Raji (cell line): ENCODE measurements around the gene GABPA.

Experiments
- POLR2A ChIP-seq: IDR thresholded peaks from 2 replicates; pipeline ENCODE4 v1.6.1; 2011; ENCODE audit warnings: low read depth, low read length, control low read depth; ENCODE audit not compliant: insufficient read depth

The GABPA gene

GRCh38 chr21:25772686-25773085 lies 37.9 kb downstream of the GABPA start:
- TF ChIP-seq POLR2A = no peak

GRCh38 chr21:25776440-25776839 lies 41.7 kb downstream of the GABPA start:
- TF ChIP-seq POLR2A = no peak

- TF ChIP-seq POLR2A = no peak
These were observed 53.9 kb downstream of the GABPA start for GRCh38 chr21:25788677-25789076.

GRCh38 chr21:25790122-25790877 lies 55.5 kb downstream of the GABPA start:
- TF ChIP-seq POLR2A = no peak

GRCh38 chr21:25790878-25791204 lies 56.1 kb downstream of the GABPA start:
- TF ChIP-seq POLR2A = no peak

- no peak for TF ChIP-seq POLR2A
These were observed 56.5 kb downstream of the GABPA start for GRCh38 chr21:25791319-25791718.

GRCh38 chr21:25801217-25802014 lies 66.6 kb downstream of the GABPA start:
- TF ChIP-seq POLR2A = no peak

- TF ChIP-seq POLR2A = no peak
These were observed 71.3 kb downstream of the GABPA start for GRCh38 chr21:25806060-25806459.

- TF ChIP-seq POLR2A = no peak
These were observed 72.4 kb downstream of the GABPA start for GRCh38 chr21:25807191-25807590.

- TF ChIP-seq POLR2A = no peak
These were observed 74.2 kb downstream of the GABPA start for GRCh38 chr21:25809013-25809412.

- TF ChIP-seq POLR2A = no peak
These were observed 76.4 kb downstream of the GABPA start for GRCh38 chr21:25811186-25811585.

- TF ChIP-seq POLR2A = no peak
These were observed 79.1 kb downstream of the GABPA start for GRCh38 chr21:25813917-25814316.

- no peak for TF ChIP-seq POLR2A
These were observed 83.3 kb downstream of the GABPA start for GRCh38 chr21:25818121-25818520.

GRCh38 chr21:25818551-25818950 lies 83.8 kb downstream of the GABPA start:
- TF ChIP-seq POLR2A = no peak
